Activated CD4-positive, CD25-positive, alpha-beta regulatory T cell treated with anti-CD3 and anti-CD28 coated beads, Interleukin-2, amount 50 U/mL, for 72 hours (primary cell): Measurements from ENCODE around the gene LNP1.
A peak's percentile ranks its signal among the peaks of the same experiment; 100 is the strongest.
"Not testable (repeated sequence)": the region's sequence is repeated elsewhere in the genome, so short reads cannot be mapped to it uniquely, and the experiment has no call there.

ENCODE experiments used
- DNase-seq: peaks from one replicate; pipeline ENCODE4 v3.0.0; 2021

The LNP1 gene, protein sequence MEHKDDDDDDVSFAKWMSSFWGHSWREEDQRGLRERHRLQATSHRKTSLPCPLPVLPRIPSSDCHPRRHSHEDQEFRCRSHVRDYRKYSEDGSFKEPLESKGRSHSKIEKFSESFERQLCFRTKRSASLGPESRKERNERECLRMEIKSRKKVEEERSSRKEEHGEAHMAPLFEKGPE

DNA sequence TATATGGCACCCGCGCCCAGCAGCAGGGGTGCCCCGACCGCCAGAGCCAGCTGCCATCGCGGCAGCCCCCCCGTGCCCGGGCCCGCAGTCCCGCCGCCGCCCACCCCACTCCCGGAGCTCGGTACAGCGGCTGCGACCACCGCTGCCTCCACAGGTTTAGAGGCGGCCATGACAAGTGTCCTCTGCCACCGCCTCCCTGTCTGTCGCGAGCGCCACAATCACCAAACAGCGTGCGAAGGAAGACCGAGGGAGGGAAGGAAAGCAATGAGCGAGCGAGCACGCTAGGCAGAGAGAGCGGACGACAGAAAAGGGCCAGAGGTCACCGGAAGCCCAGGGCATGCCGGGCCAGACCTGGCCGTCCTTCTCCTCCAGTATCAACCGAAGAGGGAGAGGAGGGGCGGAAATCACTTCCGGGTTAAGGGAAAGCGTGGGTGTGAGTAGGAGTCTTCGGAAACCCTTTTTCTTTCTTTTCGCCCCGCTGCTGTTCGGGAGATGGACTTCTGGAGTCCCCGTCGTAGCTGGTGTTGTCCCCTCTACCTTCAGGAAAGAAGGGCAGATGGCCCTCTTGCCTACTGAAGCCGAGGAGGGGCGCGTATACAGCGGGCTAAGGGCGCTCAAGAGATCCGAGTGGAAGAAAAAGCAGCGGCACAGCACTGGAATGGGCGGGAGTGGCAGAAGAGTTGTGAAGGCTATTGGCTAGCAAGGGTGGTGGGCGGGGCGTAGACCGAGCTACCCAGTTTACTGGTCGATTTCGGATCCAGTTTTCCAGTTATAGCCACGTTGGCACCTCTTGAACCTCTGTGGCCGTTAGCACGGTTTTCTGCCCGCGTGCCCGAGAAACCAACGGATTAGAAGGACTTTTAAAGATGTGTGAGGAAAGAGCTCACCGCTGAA lies at the start of gene LNP1, which contains the start of gene TOMM70:
Gene LNP1 (plus strand): TSS at position 760 of the 894 bp plus-strand sequence. CDS start 28,191 bp downstream, outside the sequence.
Gene TOMM70 (minus strand): TSS at position 310 of the 894 bp plus-strand sequence. CDS start 140 bp downstream, at position 170.
- peak; percentile 92 for DNase-seq

DNA sequence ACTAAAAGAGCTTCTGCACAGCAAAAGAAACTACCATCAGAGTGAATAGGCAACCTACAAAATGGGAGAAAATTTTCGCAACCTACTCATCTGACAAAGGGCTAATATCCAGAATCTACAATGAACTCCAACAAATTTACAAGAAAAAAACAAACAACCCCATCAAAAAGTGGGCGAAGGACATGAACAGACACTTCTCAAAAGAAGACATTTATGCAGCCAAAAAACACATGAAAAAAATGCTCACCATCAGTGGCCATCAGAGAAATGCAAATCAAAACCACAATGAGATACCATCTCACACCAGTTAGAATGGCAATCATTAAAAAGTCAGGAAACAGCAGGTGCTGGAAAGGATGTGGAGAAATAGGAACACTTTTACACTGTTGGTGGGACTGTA lies 49.6 kb upstream of the LNP1 start:
- not testable (repeated sequence) for DNase-seq

DNA sequence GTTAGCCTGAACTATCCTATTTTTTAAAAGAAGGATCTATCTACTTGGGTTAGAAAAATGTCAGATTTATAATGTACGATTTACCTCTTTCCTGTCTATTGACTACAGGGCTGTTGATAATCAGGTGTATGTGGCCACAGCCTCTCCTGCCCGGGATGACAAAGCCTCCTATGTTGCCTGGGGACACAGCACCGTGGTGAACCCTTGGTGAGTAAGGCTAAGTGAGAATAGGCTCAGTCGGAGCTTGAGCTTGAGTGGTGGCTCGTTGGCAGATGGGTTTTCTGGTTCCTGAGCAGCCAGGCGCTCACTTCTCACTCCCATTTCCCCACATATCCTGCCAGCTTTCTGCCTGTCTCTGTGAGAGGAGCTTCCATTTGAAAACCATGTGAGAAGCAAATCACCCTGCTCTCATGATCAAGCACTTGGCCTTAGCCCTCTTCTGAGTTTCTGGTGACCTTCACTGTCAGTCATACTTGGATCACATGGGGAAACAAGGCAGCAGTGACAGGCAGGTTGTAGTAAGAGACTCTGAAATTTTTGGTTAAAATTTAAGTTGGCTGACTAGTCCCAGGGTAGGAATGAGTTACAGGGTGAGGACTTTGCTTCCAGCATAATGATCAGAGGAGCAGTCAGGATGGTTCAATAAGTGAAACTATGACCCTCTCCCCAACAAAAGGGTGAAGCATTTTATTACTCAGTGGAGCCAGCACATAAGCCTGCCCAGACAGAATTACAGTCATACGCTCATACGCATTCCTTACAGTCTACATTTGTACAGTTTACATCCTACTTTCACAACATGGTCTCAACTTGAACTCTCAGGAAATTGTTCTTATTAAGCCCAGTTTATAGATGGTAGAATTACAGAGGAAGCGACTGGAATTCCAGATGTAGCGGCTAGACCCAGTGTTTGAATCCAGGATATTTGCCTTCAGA lies 48.8 kb upstream of the LNP1 start:
- no peak for DNase-seq

DNA sequence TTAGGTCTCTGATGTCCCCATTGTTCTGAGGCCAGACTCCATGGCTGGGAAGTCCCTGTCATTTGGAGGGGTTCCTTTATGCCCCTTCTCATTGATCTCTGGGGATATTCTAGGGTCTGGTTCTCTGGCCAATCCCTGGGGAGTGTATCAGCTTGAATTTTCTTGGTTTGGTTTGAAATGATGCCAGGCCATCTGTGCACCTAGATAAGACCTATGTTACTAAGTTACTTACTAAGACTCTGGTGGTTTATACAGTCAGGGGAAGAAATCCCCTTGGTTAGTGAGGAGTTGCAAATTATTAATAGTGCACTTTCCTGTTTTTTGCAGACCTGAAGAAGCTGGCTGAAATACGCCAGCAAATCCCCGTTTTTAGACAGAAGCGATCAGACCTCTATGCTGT lies 46.5 kb upstream of the LNP1 start:
- DNase-seq = no peak

DNA sequence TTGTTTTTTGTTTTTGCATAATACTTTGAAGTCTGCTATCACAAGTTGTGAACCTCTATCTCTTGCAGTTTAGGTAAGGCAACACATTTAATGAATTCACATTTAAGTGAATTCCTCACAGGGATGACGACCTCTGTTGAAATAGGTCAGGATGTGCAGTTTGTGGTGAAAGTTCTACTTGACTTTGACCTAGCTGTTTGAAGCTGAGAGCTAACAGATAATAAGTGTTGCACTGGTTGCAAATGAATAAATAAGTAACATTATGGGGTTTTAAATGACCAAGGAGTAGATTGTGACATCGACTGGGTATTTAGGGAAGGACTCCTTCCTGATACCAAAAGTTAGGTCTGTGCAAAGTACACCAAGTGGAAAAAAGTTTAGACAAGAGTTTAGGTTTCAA lies 42.9 kb upstream of the LNP1 start:
- DNase-seq = no peak

DNA sequence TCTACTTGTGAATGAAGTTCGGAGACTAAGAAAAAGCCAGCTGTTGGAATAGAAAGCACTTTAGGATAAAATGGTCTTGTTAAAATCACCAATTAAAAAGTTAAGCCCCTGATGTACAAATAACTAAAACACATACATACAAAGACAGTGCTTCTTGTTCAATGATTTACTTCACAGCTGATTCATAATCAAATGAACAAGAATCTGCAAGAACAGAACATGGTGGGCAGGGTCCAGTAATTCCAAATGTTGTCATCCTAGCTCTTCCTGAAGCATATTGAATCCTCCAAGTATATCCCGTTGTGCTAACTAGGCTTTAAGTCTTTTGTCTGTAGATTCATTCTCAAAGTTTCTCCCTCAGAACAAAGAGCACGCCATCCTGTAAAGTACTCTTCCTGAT lies 42.3 kb upstream of the LNP1 start:
- no peak for DNase-seq

DNA sequence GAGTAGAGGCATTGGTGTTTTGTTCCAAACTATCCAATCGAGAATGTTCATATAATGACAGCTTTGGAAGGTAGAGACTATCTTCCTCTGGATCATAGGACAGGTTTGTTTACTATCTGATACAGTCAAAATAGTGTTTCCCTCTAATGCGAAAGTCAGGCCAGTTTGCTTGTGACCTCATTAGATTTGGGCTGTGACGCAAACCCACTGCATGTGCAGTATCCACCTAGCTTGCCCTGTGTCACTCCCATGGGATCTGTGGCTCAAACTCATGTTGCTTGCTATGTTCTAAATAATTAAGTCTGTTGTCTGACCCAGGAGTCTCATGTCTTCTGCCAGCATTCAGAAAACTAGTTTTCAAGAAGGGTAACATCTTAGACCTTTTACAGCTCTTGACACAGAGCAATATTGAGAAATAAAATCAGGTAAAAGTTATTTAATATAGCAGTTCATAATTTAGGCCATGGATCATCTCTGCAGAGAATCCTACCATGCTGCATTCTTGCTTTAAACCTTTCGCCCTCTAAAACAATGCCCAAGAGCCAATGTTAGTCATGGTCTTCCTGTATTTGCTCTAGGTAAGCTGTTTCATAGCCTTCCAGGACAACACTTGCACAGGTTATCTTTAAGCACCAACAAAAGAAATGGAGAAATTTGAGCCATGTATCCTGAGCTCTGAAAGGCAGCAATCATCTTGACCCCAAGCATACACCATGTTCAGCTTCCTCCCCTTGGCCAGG lies 40.4 kb upstream of the LNP1 start:
- DNase-seq = no peak

DNA sequence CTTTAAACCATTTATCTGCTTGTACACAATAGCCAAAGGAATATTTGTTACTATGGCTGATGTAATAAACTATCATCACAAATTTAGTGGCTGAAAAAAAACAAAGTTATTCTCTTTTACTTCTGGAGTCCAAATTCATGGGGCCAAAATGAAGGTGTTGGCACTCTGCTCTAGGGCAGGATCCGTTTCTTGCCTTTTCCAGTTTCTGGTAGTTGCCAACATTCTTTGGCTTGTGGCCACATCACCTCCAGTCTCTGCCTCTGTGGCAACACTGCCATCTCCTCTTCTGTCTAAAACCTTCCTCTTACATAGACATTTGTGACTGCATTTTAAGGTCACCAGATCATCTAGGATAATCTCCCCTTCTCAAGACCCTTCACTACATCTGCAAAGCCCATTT lies 39.4 kb upstream of the LNP1 start:
- DNase-seq = no peak

DNA sequence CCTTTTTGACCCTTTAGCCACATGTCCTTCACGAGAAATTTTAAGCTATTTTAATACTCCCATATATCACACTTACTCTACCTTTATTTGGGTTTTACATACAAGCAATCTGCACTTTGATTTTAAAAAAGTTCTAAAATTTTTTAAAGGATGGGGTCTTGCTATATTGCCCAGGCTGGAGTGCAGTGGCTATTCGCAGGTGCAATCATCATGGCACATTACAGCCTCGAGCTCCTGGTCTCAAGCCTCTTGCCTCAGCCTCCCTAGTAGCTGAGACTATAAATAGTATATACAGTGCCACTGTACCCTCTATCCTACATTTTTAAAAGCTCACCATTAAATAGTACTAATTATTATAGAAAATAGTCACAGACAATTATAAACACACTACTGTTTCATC lies 36.9 kb upstream of the LNP1 start:
- no peak for DNase-seq

DNA sequence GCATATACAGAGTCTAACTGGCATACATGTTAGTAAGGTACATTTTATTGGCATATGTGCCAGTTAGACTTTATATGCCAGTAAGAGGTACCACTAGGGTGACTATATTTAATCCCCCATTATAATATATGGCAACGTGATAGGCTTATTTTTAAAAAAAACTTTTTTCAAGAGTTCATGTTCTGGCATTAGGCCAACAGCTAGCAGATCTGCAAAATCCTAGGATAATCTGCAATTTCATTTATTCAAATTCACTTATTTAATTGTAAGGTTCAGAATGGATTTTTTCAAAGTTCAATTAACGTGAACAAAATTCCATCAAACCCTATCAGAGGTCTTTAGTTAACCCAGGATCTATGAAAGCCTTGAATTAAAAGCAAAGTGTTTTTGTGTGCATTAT lies 34.9 kb upstream of the LNP1 start:
- DNase-seq = no peak

DNA sequence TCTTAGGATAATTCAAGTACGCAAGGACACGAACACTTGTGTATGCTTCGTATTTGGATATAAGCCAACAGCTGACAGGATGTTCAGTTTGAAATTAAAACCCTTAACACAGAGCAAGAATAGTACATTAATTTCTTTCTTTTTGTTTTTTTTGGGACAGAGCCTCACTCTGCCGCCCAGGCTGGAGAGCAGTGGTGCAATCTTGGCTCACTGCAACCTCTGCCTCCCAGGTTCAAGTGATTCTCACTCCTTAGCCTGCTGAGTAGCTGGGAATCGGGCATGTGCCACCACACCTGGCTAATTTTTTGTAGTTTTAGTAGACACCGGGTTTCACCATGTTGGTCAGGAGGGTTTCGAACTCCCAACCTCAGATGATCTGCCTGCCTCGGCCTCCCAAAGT lies 32.9 kb upstream of the LNP1 start:
- no peak for DNase-seq

DNA sequence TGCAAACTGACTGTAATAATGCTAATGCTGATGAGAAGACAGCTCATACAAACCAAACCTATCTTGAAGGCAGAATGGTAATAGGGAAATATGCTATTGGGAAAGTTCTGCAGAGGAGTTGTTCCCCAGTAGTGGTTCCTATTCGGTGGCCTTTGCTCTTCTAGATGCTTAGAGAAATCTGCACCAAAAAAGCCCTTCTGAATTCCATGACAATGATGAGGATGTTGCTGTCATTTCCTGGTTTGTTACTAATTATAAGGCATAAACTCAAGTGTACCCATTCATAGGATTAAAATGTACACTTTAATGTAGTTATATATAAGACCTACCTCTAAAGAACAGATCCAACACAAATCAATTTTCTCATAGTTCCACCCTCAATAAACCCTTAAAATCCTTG lies 30.6 kb upstream of the LNP1 start:
- DNase-seq = no peak

DNA sequence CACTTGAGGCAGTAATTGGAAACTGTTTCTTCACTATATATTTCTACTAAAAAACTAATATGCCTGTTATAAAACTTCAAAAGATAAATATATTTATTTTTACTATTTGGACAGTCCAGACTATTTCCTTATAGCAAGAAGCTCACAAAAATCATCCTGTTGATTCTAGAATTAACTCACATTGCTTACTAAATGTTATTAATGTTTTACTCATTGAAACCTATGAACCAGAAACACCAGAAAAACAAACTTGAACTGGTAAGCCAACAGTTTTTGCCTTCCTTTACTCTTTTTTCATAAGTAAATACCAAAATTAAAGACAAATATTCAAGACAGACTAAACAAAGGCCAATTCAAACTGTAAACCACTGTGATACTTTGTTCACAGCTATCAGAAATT lies 26.8 kb upstream of the LNP1 start:
- no peak for DNase-seq

DNA sequence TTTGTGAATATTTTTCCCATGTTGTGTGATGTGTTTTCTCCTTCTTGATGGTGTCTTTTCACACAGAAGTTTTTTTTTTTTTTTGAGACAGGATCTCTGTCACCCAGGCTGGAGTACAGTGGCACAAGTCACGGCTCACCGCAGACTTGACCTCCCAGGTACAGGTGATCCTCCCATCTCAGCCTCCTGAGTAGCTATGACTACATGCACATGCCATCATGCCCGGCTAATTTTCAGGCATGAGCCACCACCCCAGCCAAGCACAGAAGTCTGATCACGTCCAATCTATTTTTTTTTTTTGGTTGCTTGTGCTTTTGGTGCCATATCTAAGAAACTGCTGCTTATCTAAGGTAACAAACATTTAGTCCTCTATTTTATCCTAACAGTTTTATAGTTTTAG lies 25.0 kb upstream of the LNP1 start:
- no peak for DNase-seq

DNA sequence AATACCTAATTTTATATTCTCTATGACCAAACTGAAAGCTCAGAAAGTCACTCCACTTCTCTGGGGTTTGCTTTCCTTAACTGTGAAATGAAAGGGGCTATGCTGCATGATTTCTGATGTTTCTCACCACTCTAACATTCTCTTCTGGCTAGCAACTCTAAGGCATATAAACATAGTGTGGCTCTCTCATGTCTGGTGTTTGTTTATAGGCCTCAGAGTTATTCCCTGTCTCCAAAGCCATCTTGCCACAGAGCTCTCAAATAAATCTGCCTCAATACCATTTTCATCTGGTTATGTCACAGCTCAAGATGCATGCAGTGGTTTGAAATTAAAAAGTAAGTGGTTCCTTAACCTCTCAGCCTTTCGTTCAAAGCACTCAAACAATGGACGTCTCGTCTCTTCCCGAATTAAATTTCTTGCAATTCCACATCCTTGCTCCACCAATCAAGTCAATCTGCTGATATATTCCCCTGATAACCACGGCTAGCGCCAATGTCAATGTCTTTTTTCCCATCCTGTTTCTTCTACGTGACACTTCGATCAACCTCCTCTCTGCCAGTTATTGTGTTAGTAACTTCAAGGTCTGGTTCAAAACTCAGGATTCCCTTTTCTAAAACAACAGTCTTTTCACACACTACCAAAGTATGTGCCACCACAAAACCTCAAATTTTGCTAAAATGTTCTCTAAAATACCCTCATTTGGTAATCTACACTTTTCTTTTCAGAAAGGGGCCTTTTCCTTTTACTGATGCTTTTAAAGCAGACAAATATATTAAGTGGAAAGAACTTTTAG lies 16.4 kb upstream of the LNP1 start:
- no peak for DNase-seq

DNA sequence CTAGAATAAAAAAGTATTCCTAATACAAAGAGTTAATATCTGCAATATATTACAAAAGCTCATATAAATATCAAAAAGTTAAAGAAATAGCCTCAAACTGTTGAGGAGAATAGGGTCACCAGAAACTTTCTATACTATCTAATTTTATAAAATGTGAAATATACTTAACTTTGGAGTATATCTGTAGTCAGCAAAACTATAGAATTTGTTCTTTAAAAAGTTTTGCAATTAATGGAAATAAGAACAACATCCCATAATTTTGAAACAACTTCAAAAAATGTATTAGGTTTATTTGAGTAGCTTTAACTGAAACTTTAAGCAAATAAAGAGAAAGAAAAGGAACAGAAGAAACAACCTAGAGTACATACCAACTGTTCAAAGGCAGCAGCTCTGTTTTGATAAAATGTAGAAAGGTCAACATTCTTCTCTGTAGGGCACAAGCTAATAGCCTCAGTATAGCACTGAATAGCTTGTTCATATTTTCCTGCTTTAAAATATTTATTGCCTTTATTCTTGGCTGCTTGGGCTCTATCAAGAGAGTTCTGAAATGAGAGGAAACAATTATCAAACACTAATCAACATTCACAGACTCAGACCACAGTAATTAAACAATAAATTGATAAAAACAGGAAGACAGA lies 14.8 kb upstream of the LNP1 start:
- DNase-seq = no peak

DNA sequence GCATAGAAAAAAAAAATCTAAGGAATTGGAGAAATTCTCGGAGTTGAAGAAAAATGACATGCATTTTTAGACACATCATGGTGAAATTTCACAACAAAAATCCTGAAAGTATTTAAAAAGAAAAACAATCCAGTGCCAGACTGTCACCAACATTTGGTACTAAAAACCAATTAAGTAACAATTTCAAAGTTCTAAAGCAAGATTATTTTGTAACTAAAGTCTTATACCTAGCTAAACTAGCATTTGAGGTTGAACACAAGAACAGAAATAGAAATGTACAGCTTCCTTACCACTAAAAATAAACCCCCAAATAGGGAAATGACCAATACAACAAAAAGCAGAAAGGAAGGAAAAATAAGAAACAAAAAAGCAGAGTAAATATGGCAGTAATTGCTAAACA lies 12.3 kb upstream of the LNP1 start:
- DNase-seq = no peak

DNA sequence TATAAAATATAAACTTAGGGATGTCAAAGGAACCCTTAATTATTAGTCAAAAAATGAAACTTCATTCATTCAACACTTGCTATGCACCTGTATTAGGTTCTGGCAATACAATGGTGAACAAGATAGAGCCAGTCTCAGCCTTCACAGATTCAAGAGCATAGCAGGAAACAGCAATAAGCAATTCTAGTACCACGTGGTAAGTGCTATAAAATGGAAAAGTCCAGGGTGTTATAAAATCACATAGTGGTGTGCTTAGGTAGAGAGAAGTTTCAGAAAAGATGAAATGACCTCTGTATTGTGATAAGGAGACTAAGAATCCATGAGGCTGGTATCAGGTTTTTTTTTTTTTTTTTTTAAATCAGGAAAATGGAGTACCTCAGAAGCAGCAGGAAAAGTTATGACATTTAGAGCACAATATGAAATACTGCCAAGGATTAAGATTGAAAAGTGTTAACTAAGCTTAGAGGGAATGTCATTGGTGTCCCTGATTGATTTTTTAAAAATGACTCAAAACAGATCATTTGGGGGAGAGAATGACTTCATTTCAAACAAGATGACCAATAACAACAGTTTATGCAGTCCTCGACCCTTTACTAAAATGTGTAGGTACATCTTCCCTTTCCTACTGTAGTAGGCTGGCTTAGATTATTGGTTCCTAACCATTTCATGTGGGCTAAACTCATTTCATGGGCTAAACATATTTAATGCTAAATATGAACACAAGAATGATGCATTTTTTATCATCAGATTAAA lies 5.5 kb upstream of the LNP1 start:
- DNase-seq = no peak

DNA sequence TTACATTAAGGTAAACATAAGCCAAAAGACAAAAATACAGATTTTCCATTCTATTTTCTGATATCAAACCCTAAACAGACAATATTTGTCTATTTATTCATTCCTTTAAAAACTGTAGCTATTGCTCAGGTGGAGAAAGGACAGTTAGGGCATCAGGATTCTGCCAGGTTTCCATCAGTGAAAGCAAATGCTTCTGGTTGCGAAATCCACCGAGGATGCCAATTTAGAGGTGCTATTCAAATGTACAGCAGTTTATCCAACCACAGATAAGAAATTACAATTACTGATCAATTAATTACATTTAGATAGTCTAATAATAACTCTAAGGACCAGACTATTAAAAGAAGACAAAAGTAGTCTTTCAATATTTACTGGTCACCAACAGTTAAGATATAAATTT lies 4.4 kb upstream of the LNP1 start:
- DNase-seq = no peak

DNA sequence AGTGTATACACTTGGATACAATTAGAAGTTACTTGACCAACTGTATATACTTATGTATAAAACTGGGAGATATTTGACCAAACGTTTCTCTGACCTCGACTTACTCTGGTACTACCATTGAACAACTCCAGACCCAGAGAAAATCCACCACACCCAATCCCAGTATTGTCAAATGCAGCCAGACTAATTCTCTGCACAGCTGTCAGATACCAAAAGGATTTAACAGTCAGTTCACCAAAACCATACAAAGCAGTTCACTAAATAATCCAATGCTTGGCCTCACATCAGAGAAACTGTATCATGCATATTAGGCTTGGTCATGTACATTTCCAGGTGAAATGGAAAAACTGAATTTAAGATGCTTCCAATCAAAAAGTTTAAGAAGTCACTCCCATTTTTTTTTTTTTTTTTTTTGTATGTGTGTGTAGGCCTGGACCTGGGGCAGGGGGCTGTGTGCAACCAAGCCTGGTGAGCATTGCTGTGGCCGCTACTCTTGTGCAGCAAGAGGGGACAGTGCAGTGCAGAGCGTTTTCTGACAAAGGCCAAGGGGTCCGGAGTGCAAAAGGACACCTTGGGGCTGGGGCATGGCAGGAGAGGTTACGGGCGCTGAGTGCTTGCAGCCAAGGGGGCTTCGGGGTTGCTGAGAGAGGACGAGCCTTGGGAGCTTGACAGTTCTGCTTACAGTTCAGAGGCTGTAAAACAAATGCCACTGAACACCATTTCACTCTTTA lies 1.8 kb upstream of the LNP1 start:
- no peak for DNase-seq
